Measurements from ENCODE around the gene IL17REL.

- TF ChIP-seq MTA3 (IDR thresholded peaks at IDR 0.05; ENCODE audit: borderline replicate concordance, low read length) (no peak), POLR2A (IDR thresholded peaks at IDR 0.05; ENCODE audit: low read depth, low read length) (no peak)
Measured at GRCh38 chr22:50032109-50032871, 19.7 kb upstream of the IL17REL start.
